HepG2 (cell line): ENCODE results near the gene KPNA3. TPM values are rescaled to one million over a fixed set of nuclear protein-coding genes. Genes with fewer than 3 reads are reported as not detected.

Experiments
- GATA4 ChIP-seq: sonication (generic); IDR thresholded peaks from 2 replicates; pipeline ENCODE4 v1.6.1; 2016; ENCODE audit warnings: antibody characterized with exemption, low read depth, borderline replicate concordance
- HHEX ChIP-seq: IDR thresholded peaks from 2 replicates; pipeline ENCODE4 v1.6.1; 2016; ENCODE audit warnings: control low read depth
- HOXA5 ChIP-seq: sonication (generic); formaldehyde crosslinking; IDR thresholded peaks from 2 replicates; pipeline ENCODE4 v1.4.0; 2020; ENCODE audit warnings: missing genetic modification reagents
- JUN ChIP-seq: sonication (generic); formaldehyde crosslinking; IDR thresholded peaks from 2 replicates; pipeline ENCODE4 v1.4.0; 2020; ENCODE audit warnings: mild to moderate bottlenecking, missing genetic modification reagents
- KAT2B ChIP-seq: fragments of 150-350 bp; IDR thresholded peaks from 2 replicates; pipeline ENCODE4 v1.6.1; 2014; ENCODE audit warnings: low read depth, low read length, borderline replicate concordance
- KLF16 ChIP-seq, 2 experiments: sonication (generic) in 1 of 2; formaldehyde crosslinking in 1 of 2; IDR thresholded peaks; 2 replicates each; pipeline versions ENCODE4 v1.6.1 to v1.8.0; 2016 to 2023; ENCODE audit warnings: missing genetic modification reagents in 2 of 2, missing compliant biosample characterization in 1 of 2
- MTA1 ChIP-seq: sonication (generic); formaldehyde crosslinking; IDR thresholded peaks from 2 replicates; pipeline ENCODE4 v1.4.0; 2020; ENCODE audit warnings: missing genetic modification reagents, mild to moderate bottlenecking, borderline replicate concordance
- MXD4 ChIP-seq: IDR thresholded peaks from 2 replicates; pipeline ENCODE4 v1.6.1; 2016; ENCODE audit warnings: mild to moderate bottlenecking, missing biosample characterization, missing genetic modification reagents
- NFKB2 ChIP-seq: sonication (generic); formaldehyde crosslinking; IDR thresholded peaks from 2 replicates; pipeline ENCODE4 v1.4.0; 2020; ENCODE audit warnings: missing genetic modification reagents, borderline replicate concordance
- REPIN1 ChIP-seq: sonication (generic); formaldehyde crosslinking; IDR thresholded peaks from 2 replicates; pipeline ENCODE4 v1.8.0; 2022; ENCODE audit warnings: missing genetic modification reagents, low read depth, mild to moderate bottlenecking, borderline replicate concordance
- SIX4 ChIP-seq: sonication (generic); formaldehyde crosslinking; IDR thresholded peaks from 2 replicates; pipeline ENCODE4 v1.4.0; 2020; ENCODE audit warnings: missing genetic modification reagents
- SOX6 ChIP-seq, 2 experiments: fragments of 450-650 bp in 1 of 2; sonication (generic) in 1 of 2; formaldehyde crosslinking in 1 of 2; IDR thresholded peaks; 2 replicates each; pipeline versions ENCODE4 v1.4.0 to v1.6.1; 2017 to 2020; ENCODE audit warnings: antibody characterized with exemption in 1 of 2, mild to moderate bottlenecking in 1 of 2, missing genetic modification reagents in 1 of 2
- WIZ ChIP-seq: sonication (generic); formaldehyde crosslinking; IDR thresholded peaks from 2 replicates; pipeline ENCODE4 v1.5.1; 2020; ENCODE audit warnings: mild to moderate bottlenecking, missing genetic modification reagents
- ZNF670 ChIP-seq: sonication (generic); formaldehyde crosslinking; IDR thresholded peaks from 2 replicates; pipeline ENCODE4 v1.8.0; 2022; ENCODE audit warnings: mild to moderate bottlenecking, missing genetic modification reagents, borderline replicate concordance
- polyA plus RNA-seq, 8 experiments: library from polyadenylated mRNA; depleted of rRNA in 3 of 8; stranded (reverse) in 7 of 8; unstranded in 1 of 8; fragments of >200 nt; fragmentation: Illumina TruSeq in 4 of 8; extraction: Trizol in 4 of 8; gene quantifications; 2 replicates each; pipeline versions ENCODE4 v1.2.1 to v1.2.3, GENCODE V29; 2011 to 2016; ENCODE audit warnings: low read depth in 4 of 8, missing spikeins in 1 of 8, mixed read lengths in 1 of 8; ENCODE audit not compliant: insufficient read depth in 1 of 8
- total RNA-seq, 5 experiments: library from RNA; depleted of rRNA; stranded (reverse); fragments of >200 nt; fragmentation: Illumina TruSeq; extraction: Trizol; gene quantifications; 2 replicates each; pipeline ENCODE4 v1.2.3, GENCODE V29; 2016; ENCODE audit warnings: low read depth in 1 of 5
- TF ChIP-seq, protein P1 (sequence below): sonication (generic); formaldehyde crosslinking; IDR thresholded peaks from 2 replicates; pipeline ENCODE4 v1.8.0; 2022; ENCODE audit warnings: missing genetic modification reagents, low read depth, mild to moderate bottlenecking, borderline replicate concordance
- TF ChIP-seq, protein P2 (sequence below): sonication (generic); formaldehyde crosslinking; IDR thresholded peaks from 2 replicates; pipeline ENCODE4 v1.9.0; 2021; ENCODE audit warnings: missing genetic modification reagents, mild to moderate bottlenecking, borderline replicate concordance
- TF ChIP-seq, protein P3 (sequence below): sonication (generic); formaldehyde crosslinking; IDR thresholded peaks from 2 replicates; pipeline ENCODE4 v1.5.1; 2020; ENCODE audit warnings: missing genetic modification reagents, mild to moderate bottlenecking, borderline replicate concordance
- TF ChIP-seq, protein P4 (sequence below): sonication (generic); formaldehyde crosslinking; conservative IDR thresholded peaks from 2 replicates; pipeline ENCODE4 v1.4.0; 2020; ENCODE audit warnings: missing genetic modification reagents
- TF ChIP-seq, protein P5 (sequence below): sonication (generic); formaldehyde crosslinking; IDR thresholded peaks from 2 replicates; pipeline ENCODE4 v1.5.0; 2020; ENCODE audit warnings: missing genetic modification reagents
- TF ChIP-seq, protein P6 (sequence below): sonication (generic); formaldehyde crosslinking; IDR thresholded peaks from 2 replicates; pipeline ENCODE4 v1.8.1; 2022; ENCODE audit warnings: mild to moderate bottlenecking, missing genetic modification reagents

The KPNA3 gene
- total and polyA plus RNA-seq, 2 of the 13 experiments (the other 11 are each of a cell fraction or from before 2014, with no cell fraction given) = 13.0 to 28.9 TPM

DNA sequence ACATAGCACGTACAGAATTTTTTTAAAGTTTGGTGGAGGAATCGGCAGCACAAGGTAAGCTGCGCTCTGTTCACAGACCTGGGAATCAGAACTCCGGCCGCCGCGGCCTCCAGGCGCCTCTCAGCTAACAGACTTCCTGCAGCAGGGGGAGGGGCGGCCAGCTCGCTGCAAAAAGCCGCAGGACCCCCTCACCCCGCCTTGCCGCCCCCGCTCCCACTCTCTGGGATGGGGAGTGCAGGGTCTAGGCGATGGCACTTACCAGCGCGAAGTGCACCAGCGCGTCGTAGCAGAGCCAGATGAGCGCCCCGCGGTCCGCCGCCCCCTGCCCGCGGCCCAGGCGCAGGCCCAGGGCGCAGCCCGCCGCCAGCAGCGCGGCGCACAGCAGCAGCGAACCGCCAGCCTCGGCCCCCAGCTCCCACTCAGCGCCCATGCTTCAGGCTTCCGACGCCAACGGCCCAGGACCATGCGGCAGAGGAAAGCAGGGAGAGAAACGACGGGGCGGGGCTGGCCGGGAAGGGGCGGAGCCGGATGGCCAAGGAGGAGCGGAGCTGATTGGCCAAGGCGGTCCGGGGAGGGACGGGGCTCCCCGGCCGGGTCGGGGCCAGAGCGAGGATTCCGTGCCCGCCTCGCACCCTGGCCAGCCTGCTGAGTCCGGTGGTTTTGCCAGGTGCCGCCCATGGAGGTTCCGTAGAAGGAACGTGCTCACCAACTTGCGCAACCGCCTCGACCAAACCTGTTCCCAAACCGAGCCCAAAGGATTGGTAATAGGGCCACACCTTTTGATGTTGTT, 101.3 kb downstream of the KPNA3 start, which contains the start of gene EBPL (continued):
- TF ChIP-seq KAT2B (no peak), NFKB2 (peak; percentile 96), SIX4 (CRISPR knock-in tag) (no peak), JUN (CRISPR knock-in tag) (no peak), ZNF670 (CRISPR knock-in tag) (0 out of 2 replicates have a peak, but pooled peaks have one; percentile 59), SOX6 (IDR thresholded peaks at IDR 0.05) (no peak), SOX6 (CRISPR knock-in tag; IDR thresholded peaks at IDR 0.05) (peak; percentile 66), WIZ (CRISPR knock-in tag) (no peak), MXD4 (peak; percentile 75; the same call in 1 of the 2 replicates), MTA1 (no peak), KLF16 (CRISPR knock-in tag; IDR thresholded peaks at IDR 0.05) (0 out of 4 replicates have a peak, but pooled peaks of 1 of the 2 experiments have one; percentile 59), HOXA5 (CRISPR knock-in tag) (0 out of 2 replicates have a peak, but pooled peaks have one; percentile 60), HHEX (no peak), GATA4 (peak; percentile 37; the same call in 1 of the 2 replicates), REPIN1 (CRISPR knock-in tag) (peak; percentile 68)
- TF ChIP-seq, protein P1, sequence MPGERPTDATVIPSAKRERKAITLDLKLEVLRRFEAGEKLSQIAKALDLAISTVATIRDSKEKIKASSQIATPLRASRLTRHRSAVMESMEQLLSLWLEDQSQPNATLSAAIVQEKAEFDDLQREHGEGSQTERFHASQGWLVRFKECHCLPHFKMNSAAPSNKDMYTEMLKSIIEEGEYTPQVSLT (CRISPR knock-in tag) = no peak; the same call in 1 of the 2 replicates
- TF ChIP-seq, protein P2, sequence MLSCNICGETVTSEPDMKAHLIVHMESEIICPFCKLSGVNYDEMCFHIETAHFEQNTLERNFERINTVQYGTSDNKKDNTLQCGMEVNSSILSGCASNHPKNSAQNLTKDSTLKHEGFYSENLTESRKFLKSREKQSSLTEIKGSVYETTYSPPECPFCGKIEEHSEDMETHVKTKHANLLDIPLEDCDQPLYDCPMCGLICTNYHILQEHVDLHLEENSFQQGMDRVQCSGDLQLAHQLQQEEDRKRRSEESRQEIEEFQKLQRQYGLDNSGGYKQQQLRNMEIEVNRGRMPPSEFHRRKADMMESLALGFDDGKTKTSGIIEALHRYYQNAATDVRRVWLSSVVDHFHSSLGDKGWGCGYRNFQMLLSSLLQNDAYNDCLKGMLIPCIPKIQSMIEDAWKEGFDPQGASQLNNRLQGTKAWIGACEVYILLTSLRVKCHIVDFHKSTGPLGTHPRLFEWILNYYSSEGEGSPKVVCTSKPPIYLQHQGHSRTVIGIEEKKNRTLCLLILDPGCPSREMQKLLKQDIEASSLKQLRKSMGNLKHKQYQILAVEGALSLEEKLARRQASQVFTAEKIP (CRISPR knock-in tag) = no peak
- TF ChIP-seq, protein P3, sequence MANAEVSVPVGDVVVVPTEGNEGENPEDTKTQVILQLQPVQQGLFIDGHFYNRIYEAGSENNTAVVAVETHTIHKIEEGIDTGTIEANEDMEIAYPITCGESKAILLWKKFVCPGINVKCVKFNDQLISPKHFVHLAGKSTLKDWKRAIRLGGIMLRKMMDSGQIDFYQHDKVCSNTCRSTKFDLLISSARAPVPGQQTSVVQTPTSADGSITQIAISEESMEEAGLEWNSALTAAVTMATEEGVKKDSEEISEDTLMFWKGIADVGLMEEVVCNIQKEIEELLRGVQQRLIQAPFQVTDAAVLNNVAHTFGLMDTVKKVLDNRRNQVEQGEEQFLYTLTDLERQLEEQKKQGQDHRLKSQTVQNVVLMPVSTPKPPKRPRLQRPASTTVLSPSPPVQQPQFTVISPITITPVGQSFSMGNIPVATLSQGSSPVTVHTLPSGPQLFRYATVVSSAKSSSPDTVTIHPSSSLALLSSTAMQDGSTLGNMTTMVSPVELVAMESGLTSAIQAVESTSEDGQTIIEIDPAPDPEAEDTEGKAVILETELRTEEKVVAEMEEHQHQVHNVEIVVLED (CRISPR knock-in tag) = peak; percentile 47; the same call in 1 of the 2 replicates
- TF ChIP-seq, protein P4, sequence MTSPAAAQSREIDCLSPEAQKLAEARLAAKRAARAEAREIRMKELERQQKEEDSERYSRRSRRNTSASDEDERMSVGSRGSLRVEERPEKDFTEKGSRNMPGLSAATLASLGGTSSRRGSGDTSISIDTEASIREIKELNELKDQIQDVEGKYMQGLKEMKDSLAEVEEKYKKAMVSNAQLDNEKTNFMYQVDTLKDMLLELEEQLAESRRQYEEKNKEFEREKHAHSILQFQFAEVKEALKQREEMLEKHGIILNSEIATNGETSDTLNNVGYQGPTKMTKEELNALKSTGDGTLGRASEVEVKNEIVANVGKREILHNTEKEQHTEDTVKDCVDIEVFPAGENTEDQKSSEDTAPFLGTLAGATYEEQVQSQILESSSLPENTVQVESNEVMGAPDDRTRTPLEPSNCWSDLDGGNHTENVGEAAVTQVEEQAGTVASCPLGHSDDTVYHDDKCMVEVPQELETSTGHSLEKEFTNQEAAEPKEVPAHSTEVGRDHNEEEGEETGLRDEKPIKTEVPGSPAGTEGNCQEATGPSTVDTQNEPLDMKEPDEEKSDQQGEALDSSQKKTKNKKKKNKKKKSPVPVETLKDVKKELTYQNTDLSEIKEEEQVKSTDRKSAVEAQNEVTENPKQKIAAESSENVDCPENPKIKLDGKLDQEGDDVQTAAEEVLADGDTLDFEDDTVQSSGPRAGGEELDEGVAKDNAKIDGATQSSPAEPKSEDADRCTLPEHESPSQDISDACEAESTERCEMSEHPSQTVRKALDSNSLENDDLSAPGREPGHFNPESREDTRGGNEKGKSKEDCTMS = no peak
- TF ChIP-seq, protein P5, sequence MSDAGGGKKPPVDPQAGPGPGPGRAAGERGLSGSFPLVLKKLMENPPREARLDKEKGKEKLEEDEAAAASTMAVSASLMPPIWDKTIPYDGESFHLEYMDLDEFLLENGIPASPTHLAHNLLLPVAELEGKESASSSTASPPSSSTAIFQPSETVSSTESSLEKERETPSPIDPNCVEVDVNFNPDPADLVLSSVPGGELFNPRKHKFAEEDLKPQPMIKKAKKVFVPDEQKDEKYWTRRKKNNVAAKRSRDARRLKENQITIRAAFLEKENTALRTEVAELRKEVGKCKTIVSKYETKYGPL = no peak
- TF ChIP-seq, protein P6, sequence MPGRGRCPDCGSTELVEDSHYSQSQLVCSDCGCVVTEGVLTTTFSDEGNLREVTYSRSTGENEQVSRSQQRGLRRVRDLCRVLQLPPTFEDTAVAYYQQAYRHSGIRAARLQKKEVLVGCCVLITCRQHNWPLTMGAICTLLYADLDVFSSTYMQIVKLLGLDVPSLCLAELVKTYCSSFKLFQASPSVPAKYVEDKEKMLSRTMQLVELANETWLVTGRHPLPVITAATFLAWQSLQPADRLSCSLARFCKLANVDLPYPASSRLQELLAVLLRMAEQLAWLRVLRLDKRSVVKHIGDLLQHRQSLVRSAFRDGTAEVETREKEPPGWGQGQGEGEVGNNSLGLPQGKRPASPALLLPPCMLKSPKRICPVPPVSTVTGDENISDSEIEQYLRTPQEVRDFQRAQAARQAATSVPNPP (CRISPR knock-in tag) = peak; percentile 82; the same call in 1 of the 2 replicates
